Endothelial cell of umbilical vein (primary cell): Measurements from ENCODE around the gene RIOK1. TPM values are rescaled to one million over a fixed set of nuclear protein-coding genes. Genes with fewer than 3 reads are reported as not detected.

Experiments
- BruUV-seq: library from RNA; stranded (reverse); fragments of 400-500 nt; replicated peaks from 2 replicates; lab custom pipeline; 2021; lab: Mats Ljungman, UMichigan
- CTCF ChIA-PET: fragments of 300-600, 350-600 bp; sonication (Branson Sonifier 250); formaldehyde crosslinking; loops from one replicate; lab custom pipeline; 2021; ENCODE audit warnings: antibody characterized with exemption, inconsistent platforms; lab: Charles Lee
- POLR2A ChIA-PET: fragments of 300-600, 350-600 bp; sonication (Branson Sonifier 250); formaldehyde crosslinking; loops from one replicate; lab custom pipeline; 2021; ENCODE audit warnings: antibody characterized with exemption, inconsistent platforms; lab: Charles Lee
- DNase-seq: peaks from one replicate; pipeline ENCODE4 v3.0.0-alpha.2; 2011; ENCODE audit warnings: low read depth, low spot score
- FAIRE-seq: peaks from 2 replicates; lab custom pipeline; 2011; peaks lifted over from hg19 to GRCh38; lab: Jason Lieb, UNC
- H2AFZ ChIP-seq: 2 replicates; pipeline ENCODE4 v1.6.0; 2012; ENCODE audit warnings: low read depth, low read length, control low read depth, inconsistent platforms
- H3K27ac ChIP-seq: 2 replicates; pipeline ENCODE4 v1.5.1; 2011; ENCODE audit warnings: low read depth, mild to moderate bottlenecking, control low read depth, low read length, moderate library complexity; ENCODE audit not compliant: insufficient read depth
- H3K27me3 ChIP-seq, 2 experiments: 2 replicates each; pipeline versions ENCODE4 v1.6.0 to v1.6.1; 2011; ENCODE audit warnings: low read length in 2 of 2, mixed read lengths in 1 of 2; ENCODE audit not compliant: control insufficient read depth in 2 of 2, insufficient read depth in 2 of 2
- H3K36me3 ChIP-seq, 2 experiments: 2 replicates in 1 of 2; 3 replicates in 1 of 2; pipeline ENCODE4 v1.5.1; 2011; ENCODE audit warnings: low read length in 2 of 2, mild to moderate bottlenecking in 1 of 2, moderate library complexity in 1 of 2; ENCODE audit not compliant: control insufficient read depth in 2 of 2, insufficient read depth in 2 of 2; ENCODE audit errors: extremely low read depth in 1 of 2
- H3K4me1 ChIP-seq: 3 replicates; pipeline ENCODE4 v1.5.1; 2011; ENCODE audit warnings: mild to moderate bottlenecking, low read length; ENCODE audit not compliant: control insufficient read depth, insufficient read depth; ENCODE audit errors: extremely low read depth
- H3K4me2 ChIP-seq: 2 replicates; pipeline ENCODE4 v1.6.1; 2011; ENCODE audit warnings: low read length, control low read depth, mixed read lengths; ENCODE audit not compliant: insufficient read depth
- H3K4me3 ChIP-seq, 3 experiments: fragments of 200-600 bp in 1 of 3; sonication (generic), shearing (Covaris generic) in 1 of 3; replicated peaks in 1 of 3; 2 replicates each; pipeline ENCODE4 v1.5.1; 2011 to 2016; ENCODE audit warnings: control low read depth in 3 of 3, low read length in 3 of 3, mild to moderate bottlenecking in 2 of 3, inconsistent platforms in 1 of 3, low read depth in 1 of 3, moderate library complexity in 1 of 3; ENCODE audit not compliant: insufficient read depth in 1 of 3
- H3K79me2 ChIP-seq: 2 replicates; pipeline ENCODE4 v1.6.0; 2012; ENCODE audit warnings: low read length, inconsistent platforms; ENCODE audit not compliant: control insufficient read depth, insufficient read depth
- H3K9ac ChIP-seq: replicated peaks from 2 replicates; pipeline ENCODE3; 2011; ENCODE audit warnings: low read length, control low read depth; ENCODE audit not compliant: insufficient read depth; ENCODE audit errors: extremely low read depth
- H3K9me1 ChIP-seq: replicated peaks from 3 replicates; pipeline ENCODE4 v1.6.0; 2011; ENCODE audit warnings: mild to moderate bottlenecking, low read length; ENCODE audit not compliant: control insufficient read depth, insufficient read depth; ENCODE audit errors: extremely low read depth
- H3K9me3 ChIP-seq: replicated peaks from 2 replicates; pipeline ENCODE4 v1.5.1; 2012; ENCODE audit warnings: low read length, inconsistent platforms; ENCODE audit not compliant: control insufficient read depth, insufficient read depth
- H4K20me1 ChIP-seq: replicated peaks from 2 replicates; pipeline ENCODE3; 2011; ENCODE audit warnings: mild to moderate bottlenecking, low read length; ENCODE audit not compliant: control insufficient read depth, insufficient read depth; ENCODE audit errors: extremely low read depth
- CTCF ChIP-seq, 2 donors: IDR thresholded peaks; 1 replicate in 1 of 2; 2 replicates in 1 of 2; pipeline ENCODE4 v1.5.1; 2011; ENCODE audit warnings: low read length in 2 of 2, mild to moderate bottlenecking in 2 of 2, moderate library complexity in 2 of 2, control low read depth in 1 of 2, inconsistent platforms in 1 of 2, low read depth in 1 of 2; ENCODE audit not compliant: insufficient read depth in 1 of 2; ENCODE audit errors: extremely low read depth in 1 of 2
- EZH2 ChIP-seq: IDR thresholded peaks from 2 replicates; pipeline ENCODE4 v1.6.1; 2012; ENCODE audit warnings: borderline replicate concordance, low read depth, mild to moderate bottlenecking, moderate library complexity, low read length, inconsistent platforms; ENCODE audit not compliant: severe bottlenecking
- GATA2 ChIP-seq: IDR thresholded peaks from 2 replicates; pipeline ENCODE4 v1.7.0; 2011; ENCODE audit warnings: low read depth, mild to moderate bottlenecking, moderate library complexity, mixed read lengths, low read length; ENCODE audit not compliant: insufficient read length, insufficient read depth
- JUN ChIP-seq: IDR thresholded peaks from 2 replicates; pipeline ENCODE4 v1.6.1; 2011; ENCODE audit warnings: borderline replicate concordance, low read depth; ENCODE audit not compliant: insufficient read length, insufficient read depth
- MAX ChIP-seq: IDR thresholded peaks from 2 replicates; pipeline ENCODE4 v1.6.1; 2011; ENCODE audit not compliant: insufficient read depth, insufficient read length
- POLR2A ChIP-seq: IDR thresholded peaks from 2 replicates; pipeline ENCODE4 v1.6.1; 2012; ENCODE audit warnings: low read depth, mild to moderate bottlenecking, control low read depth, low read length
- POLR2AphosphoS5 ChIP-seq: IDR thresholded peaks from 2 replicates; pipeline ENCODE4 v1.6.1; 2012; ENCODE audit warnings: low read depth, mild to moderate bottlenecking, control low read depth, low read length, moderate library complexity; ENCODE audit not compliant: insufficient read depth
- dilution Hi-C: fragments of 300-500 bp; cut with MboI; formaldehyde crosslinking; loops from one replicate; pipeline ENCODE4 v1.15.0; 2019; ENCODE audit warnings: low sequenced_read_pairs; ENCODE audit not compliant: extremely low pct_ligation_motif_present
- intact Hi-C: fragments of 100-400 bp; cut with micrococcal nuclease; formaldehyde crosslinking; loops from one replicate; pipeline ENCODE4 v1.10.0; 2022
- polyA plus RNA-seq, 4 experiments: library from polyadenylated mRNA; depleted of rRNA in 3 of 4; stranded (reverse) in 3 of 4; unstranded in 1 of 4; fragments of >200 nt; gene quantifications; 2 replicates each; pipeline versions ENCODE4 v1.2.1 to v1.2.3, GENCODE V29; 2011 to 2012; ENCODE audit warnings: missing spikeins in 1 of 4
- total RNA-seq: library from RNA; stranded (reverse); gene quantifications from 2 replicates; pipeline ENCODE4 v1.2.3, GENCODE V29; 2021

The RIOK1 gene
- total and polyA plus RNA-seq, 2 donors (not counting 3 experiments of a cell fraction or from before 2014, with no cell fraction given): 9.2 to 21.4 TPM

DNA sequence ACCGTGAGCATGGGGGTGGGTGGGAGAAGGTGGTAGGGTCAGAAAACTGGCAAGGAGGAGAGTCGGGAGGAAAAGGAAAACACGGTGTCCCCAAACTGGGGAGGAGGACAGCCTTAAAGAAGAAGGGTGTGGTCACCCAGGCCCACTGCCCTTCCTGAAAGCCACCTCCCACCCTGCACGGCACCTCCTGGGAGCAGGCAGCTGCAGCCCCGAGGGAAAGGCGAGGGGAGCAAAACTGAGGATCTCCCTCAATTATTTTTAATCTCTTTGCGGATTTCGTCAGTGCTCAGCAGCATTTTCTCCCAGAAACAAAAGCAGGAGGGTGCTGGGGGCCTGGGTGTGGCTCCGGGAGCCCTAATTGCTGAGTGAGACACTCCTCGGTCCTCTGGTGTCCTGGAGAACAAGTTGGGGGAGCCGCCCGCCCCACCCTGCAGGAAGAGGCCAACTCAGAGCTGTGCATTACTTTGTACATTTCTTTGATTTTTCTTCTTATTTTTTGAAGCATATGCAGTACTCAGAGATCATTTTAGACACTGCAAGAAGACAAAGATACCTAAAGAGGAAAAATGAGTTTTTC is 56.4 kb downstream of the RIOK1 start:
- Histone ChIP-seq H3K9me1 (no peaks in the 10 kb centered on the region), H3K27ac (no peak overlapping the region), H3K4me1 (no peaks in the 10 kb centered on the region), H2AFZ (no peak overlapping the region), H3K79me2 (no peaks in the 10 kb centered on the region), H3K36me3 (no peaks in the 10 kb centered on the region), H3K27me3 (no peaks in the 10 kb centered on the region), H3K4me3 (no peak overlapping the region), H3K4me2 (no peak overlapping the region), H3K9ac (no peak overlapping the region), H4K20me1 (no peaks in the 10 kb centered on the region), H3K9me3 (no peaks in the 10 kb centered on the region)
- POLR2A ChIA-PET: interaction anchor here (0.5 kb wide), 1 partner anchor 88 kb away, joined by 3 read pairs; no protein-coding TSS in a partner anchor
- FAIRE-seq (no peak), DNase-seq (no peak)
- CTCF ChIA-PET: no interaction called here
- no TSS peak for BruUV-seq
- intact Hi-C loops (no loop called here), dilution Hi-C loops (no loop called here)
- no peak for TF ChIP-seq MAX
- no peak for TF ChIP-seq GATA2
- no peak for TF ChIP-seq EZH2
- no peak for TF ChIP-seq JUN
- TF ChIP-seq POLR2A: no peak
- TF ChIP-seq CTCF (IDR thresholded peaks at IDR 0.05; ENCODE audit: extremely low read depth in 1 of 2, insufficient read depth in 1 of 2, low read depth in 1 of 2, low read length in 2 of 2): no peak
- no peak for TF ChIP-seq POLR2AphosphoS5
